HCT116 (cell line): ENCODE measurements around the gene GP9.
"Not testable (repeated sequence)": the region's sequence is repeated elsewhere in the genome, so short reads cannot be mapped to it uniquely, and the experiment has no call there.

Experiments used
- TF ChIP-seq, protein P1 (sequence below): IDR thresholded peaks from 2 replicates; pipeline ENCODE4 v1.6.1; 2012; ENCODE audit warnings: low read depth
- TF ChIP-seq, protein P2 (sequence below), 3 experiments: fragments of 200-600 bp in 1 of 3; sonication (generic) in 1 of 3; IDR thresholded peaks in 2 of 3; conservative IDR thresholded peaks in 1 of 3; 2 replicates each; pipeline ENCODE4 v1.5.1; 2012 to 2017; ENCODE audit warnings: low read depth in 2 of 3, low read length in 2 of 3, antibody characterized with exemption in 1 of 3, borderline replicate concordance in 1 of 3, control low read depth in 1 of 3, mild to moderate bottlenecking in 1 of 3, mixed read lengths in 1 of 3, mixed run types in 1 of 3, moderate library complexity in 1 of 3; ENCODE audit not compliant: insufficient read depth in 1 of 3

DNA sequence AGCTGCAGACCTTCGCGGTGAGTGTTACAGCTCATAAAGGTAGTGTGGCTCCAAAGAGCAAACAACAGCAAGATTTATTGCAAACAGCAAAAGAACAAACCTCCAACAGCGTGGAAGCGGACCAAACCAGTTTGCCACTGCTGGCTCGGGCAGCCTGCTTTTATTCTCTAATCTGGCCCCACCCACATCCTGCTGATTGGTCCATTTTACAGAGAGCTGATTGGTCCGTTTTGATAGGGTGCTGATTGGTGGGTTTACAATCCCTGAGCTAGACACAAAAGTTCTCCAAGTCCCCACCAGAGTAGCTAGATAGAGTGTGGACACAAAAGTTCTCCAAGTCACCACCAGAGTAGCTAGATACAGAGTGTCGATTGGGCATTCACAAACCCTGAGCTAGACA, 7.1 kb downstream of the GP9 start:
- TF ChIP-seq, protein P1, sequence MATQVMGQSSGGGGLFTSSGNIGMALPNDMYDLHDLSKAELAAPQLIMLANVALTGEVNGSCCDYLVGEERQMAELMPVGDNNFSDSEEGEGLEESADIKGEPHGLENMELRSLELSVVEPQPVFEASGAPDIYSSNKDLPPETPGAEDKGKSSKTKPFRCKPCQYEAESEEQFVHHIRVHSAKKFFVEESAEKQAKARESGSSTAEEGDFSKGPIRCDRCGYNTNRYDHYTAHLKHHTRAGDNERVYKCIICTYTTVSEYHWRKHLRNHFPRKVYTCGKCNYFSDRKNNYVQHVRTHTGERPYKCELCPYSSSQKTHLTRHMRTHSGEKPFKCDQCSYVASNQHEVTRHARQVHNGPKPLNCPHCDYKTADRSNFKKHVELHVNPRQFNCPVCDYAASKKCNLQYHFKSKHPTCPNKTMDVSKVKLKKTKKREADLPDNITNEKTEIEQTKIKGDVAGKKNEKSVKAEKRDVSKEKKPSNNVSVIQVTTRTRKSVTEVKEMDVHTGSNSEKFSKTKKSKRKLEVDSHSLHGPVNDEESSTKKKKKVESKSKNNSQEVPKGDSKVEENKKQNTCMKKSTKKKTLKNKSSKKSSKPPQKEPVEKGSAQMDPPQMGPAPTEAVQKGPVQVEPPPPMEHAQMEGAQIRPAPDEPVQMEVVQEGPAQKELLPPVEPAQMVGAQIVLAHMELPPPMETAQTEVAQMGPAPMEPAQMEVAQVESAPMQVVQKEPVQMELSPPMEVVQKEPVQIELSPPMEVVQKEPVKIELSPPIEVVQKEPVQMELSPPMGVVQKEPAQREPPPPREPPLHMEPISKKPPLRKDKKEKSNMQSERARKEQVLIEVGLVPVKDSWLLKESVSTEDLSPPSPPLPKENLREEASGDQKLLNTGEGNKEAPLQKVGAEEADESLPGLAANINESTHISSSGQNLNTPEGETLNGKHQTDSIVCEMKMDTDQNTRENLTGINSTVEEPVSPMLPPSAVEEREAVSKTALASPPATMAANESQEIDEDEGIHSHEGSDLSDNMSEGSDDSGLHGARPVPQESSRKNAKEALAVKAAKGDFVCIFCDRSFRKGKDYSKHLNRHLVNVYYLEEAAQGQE, result not testable (repeated sequence)
- TF ChIP-seq, protein P2, sequence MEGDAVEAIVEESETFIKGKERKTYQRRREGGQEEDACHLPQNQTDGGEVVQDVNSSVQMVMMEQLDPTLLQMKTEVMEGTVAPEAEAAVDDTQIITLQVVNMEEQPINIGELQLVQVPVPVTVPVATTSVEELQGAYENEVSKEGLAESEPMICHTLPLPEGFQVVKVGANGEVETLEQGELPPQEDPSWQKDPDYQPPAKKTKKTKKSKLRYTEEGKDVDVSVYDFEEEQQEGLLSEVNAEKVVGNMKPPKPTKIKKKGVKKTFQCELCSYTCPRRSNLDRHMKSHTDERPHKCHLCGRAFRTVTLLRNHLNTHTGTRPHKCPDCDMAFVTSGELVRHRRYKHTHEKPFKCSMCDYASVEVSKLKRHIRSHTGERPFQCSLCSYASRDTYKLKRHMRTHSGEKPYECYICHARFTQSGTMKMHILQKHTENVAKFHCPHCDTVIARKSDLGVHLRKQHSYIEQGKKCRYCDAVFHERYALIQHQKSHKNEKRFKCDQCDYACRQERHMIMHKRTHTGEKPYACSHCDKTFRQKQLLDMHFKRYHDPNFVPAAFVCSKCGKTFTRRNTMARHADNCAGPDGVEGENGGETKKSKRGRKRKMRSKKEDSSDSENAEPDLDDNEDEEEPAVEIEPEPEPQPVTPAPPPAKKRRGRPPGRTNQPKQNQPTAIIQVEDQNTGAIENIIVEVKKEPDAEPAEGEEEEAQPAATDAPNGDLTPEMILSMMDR (IDR thresholded peaks at IDR 0.05 in 2 of 3, conservative IDR thresholded peaks at IDR 0.05 in 1 of 3; ENCODE audit: borderline replicate concordance in 1 of 3, insufficient read depth in 1 of 3, low read depth in 2 of 3, low read length in 2 of 3), result not testable (repeated sequence)
